ENCODE results near the gene REEP1.

The REEP1 gene

DNA sequence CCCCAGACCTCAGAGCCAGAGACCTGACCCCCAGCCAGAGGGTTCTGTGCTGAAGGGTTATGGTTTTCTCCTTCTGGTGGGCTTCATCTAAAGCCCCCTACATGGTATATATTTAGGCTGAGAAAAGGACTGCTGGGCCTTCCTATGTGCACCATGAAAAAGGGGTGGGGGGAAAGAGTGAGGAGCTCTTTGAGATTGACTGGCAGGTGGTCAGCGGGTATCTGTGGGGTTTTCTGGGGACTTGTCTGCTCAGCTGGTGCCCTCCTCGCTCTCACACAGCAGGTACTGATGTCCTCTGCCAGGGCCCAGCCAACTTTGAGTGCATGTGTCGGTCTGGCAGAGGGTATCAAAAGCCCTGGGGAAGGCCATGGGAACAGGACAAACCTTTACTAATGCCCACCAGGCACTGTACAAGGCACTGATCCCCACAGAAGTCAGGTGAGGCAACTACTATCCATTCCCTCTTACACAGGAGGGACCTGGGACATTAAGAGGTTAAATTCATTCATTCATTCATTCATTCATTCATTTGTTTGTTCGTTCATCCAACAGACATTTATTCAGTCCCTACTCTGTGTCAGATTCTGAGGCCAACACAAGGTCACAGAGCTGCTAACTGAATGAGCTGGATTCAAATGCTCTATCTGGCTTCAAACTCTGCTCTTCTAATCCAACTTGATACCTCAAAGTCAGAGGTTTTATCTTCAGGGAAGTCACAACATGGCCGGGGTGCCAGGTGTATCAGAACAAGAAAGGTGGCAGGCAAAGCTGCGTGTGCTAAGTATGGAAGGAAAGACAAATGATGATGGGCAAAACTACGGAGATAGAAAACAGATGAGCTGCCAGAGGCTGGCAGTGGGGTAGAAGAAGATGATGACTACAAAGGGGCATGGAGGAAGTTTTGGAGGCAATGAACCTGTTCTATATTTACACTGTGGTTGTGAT, 44.6 kb downstream of the REEP1 start:
- ChIA-PET CTCF (no interaction called here), POLR2A (no interaction called here)
- TF ChIP-seq, protein P1, sequence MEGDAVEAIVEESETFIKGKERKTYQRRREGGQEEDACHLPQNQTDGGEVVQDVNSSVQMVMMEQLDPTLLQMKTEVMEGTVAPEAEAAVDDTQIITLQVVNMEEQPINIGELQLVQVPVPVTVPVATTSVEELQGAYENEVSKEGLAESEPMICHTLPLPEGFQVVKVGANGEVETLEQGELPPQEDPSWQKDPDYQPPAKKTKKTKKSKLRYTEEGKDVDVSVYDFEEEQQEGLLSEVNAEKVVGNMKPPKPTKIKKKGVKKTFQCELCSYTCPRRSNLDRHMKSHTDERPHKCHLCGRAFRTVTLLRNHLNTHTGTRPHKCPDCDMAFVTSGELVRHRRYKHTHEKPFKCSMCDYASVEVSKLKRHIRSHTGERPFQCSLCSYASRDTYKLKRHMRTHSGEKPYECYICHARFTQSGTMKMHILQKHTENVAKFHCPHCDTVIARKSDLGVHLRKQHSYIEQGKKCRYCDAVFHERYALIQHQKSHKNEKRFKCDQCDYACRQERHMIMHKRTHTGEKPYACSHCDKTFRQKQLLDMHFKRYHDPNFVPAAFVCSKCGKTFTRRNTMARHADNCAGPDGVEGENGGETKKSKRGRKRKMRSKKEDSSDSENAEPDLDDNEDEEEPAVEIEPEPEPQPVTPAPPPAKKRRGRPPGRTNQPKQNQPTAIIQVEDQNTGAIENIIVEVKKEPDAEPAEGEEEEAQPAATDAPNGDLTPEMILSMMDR (IDR thresholded peaks at IDR 0.05; ENCODE audit: insufficient read depth, low read length, missing control alignments): no peak
- H3K4me3 ChIP-seq (ENCODE audit: low read depth, low read length): no peak overlapping the region
- no peak for DNase-seq (ENCODE audit: low read depth, low spot score)

DNA sequence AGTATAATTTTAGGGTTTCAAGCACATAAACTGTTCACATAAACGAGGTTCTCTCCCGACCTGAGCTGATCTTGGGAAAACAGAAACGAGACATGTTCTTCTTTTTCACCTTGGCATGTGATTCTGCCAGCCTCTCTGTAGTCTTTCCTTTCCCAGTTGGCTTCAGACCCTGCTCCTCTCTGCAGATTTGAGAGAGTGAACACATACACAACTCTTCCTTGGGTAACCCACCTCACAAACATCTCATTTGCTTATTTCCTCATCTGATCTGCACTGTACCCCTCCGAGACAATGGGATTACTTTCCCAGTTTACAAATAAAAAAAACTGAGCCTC, 46.1 kb downstream of the REEP1 start:
- no peak for DNase-seq (ENCODE audit: low read depth, low spot score)
- ChIA-PET CTCF (no interaction called here), POLR2A (no interaction called here)

DNA sequence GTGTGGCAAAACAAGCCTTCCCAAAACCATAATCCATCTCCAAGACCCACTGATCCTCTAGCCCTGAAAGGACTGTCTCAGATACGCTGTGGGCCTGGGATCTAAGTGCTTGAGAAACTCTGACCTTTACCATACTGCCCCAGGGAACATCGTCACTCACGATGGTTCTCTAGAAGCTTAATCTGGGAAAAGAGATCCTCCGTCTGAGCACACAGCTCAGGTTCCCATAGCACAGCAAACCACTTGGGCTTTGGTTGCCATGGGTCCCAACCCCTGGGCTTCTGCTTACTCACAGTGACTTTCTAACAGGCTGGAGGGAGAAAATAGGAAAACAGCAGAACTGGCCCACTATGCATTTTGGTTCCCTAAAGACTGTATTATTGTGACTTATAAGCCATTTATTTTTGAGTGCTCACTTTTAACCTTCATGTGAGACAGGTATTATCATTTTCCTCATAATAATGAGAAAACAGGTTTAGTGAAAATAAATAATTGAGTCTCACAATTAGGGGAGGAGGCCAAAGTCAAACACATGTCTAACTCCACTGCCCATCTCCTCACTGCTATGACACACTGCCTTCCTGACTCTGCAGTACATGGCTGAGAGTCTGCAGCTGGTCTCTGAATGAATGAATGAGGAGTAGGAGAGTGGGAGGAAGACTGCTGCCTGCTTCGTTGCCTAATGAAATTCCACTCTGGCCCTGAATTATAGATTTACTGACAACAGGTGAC, 46.7 kb downstream of the REEP1 start:
- no peak for DNase-seq (ENCODE audit: low read depth, low spot score)
- ChIA-PET CTCF (no interaction called here), POLR2A (no interaction called here)

More for the DNA sequence above, 46.1 kb downstream of the REEP1 start:
- TF ChIP-seq, protein P1 (IDR thresholded peaks at IDR 0.05; ENCODE audit: insufficient read depth, low read length, missing control alignments): no peak
- no peak overlapping the region for H3K4me3 ChIP-seq (ENCODE audit: low read depth, low read length)

DNA sequence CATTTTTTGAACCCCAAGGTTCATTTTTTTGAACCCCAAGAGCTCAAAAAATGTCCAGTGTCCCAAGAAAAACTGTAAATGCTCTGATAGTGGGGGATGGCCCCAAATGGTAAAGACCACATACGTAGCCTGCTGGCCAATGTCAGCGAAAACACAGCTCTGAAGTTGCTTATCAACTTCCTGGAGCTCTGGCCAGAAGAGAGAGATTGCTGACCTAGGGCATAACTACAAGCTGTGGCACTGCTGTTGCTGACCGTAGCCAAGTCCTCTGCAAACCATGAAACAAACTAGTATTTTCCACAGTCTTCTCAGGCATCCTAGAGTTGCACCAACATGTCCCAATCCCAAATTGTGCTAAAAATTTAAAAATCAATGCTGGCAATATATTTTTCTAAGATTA, 50.9 kb downstream of the REEP1 start:
- TF ChIP-seq, protein P1 (IDR thresholded peaks at IDR 0.05; ENCODE audit: insufficient read depth, low read length, missing control alignments): no peak
- ChIA-PET CTCF (no interaction called here), POLR2A (no interaction called here)
- H3K4me3 ChIP-seq (ENCODE audit: low read depth, low read length): no peak overlapping the region
- DNase-seq (ENCODE audit: low read depth, low spot score): no peak

More for the DNA sequence above, 46.7 kb downstream of the REEP1 start:
- H3K4me3 ChIP-seq (ENCODE audit: low read depth, low read length): no peak overlapping the region
- TF ChIP-seq, protein P1 (IDR thresholded peaks at IDR 0.05; ENCODE audit: insufficient read depth, low read length, missing control alignments): no peak

DNA sequence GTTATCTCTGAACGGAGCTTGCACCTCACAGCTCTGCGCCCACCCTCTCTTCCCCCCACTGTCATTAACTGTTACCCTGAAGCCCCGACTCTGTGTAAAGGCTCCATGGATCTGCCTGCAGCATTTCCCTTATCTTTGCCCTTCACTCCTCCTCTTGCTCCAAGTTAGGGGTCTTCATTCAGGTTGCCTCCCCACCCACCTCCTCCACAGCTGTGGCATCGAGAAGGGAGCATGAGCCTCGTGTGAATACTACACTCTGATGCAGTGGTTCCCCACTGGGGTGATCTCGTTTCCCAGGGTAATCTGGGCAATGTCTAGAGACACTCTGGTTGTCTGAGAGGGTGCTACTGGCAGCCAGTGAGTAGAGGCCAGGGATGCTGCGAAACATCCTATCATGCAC, 51.4 kb downstream of the REEP1 start:
- ChIA-PET POLR2A (no interaction called here), CTCF (no interaction called here)
- no peak overlapping the region for H3K4me3 ChIP-seq (ENCODE audit: low read depth, low read length)
- DNase-seq (ENCODE audit: low read depth, low spot score): no peak
- TF ChIP-seq, protein P1 (IDR thresholded peaks at IDR 0.05; ENCODE audit: insufficient read depth, low read length, missing control alignments): no peak

DNA sequence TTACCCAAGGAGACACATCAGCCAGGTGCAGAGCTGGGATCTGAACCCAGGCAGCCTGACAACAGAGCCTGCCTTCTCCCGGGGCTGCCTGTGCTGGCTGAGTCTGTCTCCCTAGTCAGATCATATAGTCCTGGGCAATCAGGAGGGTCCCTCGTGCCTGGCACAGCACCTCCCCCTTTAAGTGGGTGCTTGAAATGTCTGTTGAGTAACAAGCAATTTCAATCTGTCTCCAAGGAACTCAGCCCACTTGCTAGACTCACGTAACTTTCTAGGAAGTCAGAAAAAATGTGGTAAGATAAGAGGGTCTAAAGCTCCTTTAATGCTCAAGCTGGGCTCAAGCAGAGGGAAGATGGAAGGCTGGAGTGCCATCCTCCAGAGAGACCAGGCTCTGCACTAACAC, 51.9 kb downstream of the REEP1 start:
- TF ChIP-seq, protein P1 (IDR thresholded peaks at IDR 0.05; ENCODE audit: insufficient read depth, low read length, missing control alignments): no peak
- no peak overlapping the region for H3K4me3 ChIP-seq (ENCODE audit: low read depth, low read length)
- DNase-seq (ENCODE audit: low read depth, low spot score): no peak
- CTCF ChIA-PET: no interaction called here
- POLR2A ChIA-PET: no interaction called here
